A549 (cell line): ENCODE results near the gene PGLYRP1. TPM values are rescaled to one million over a fixed set of nuclear protein-coding genes. Genes with fewer than 3 reads are reported as not detected.

Source experiments
- ATAC-seq, 2 experiments: fragments of 200-7000 bp in 1 of 2; fragments of >200 bp in 1 of 2; cut with Nextera tagmentation in 1 of 2; cut with Tn5 transposase in 1 of 2; 3 replicates each; pipeline versions ENCODE4 v1.8.0 to v1.9.1; 2018 to 2020; ENCODE audit warnings: mild to moderate bottlenecking in 1 of 2, moderate library complexity in 1 of 2
- CTCF ChIA-PET: fragments of 300-600 bp; sonication (Branson Sonifier 250); formaldehyde crosslinking; extraction: SDS; loops from one replicate; lab custom pipeline; 2021; ENCODE audit warnings: antibody characterized with exemption, inconsistent platforms; lab: Yijun Ruan, JAX
- POLR2A ChIA-PET: fragments of 350-600 bp; formaldehyde crosslinking; extraction: SDS; loops from one replicate; lab custom pipeline; 2021; ENCODE audit warnings: antibody characterized with exemption, inconsistent platforms; lab: Yijun Ruan, JAX
- DNase-seq, 2 experiments: peaks; one replicate each; pipeline versions ENCODE4 v3.0.0 to v3.0.0-alpha.2; 2011 to 2016; ENCODE audit warnings: low read depth in 1 of 2, low spot score in 1 of 2
- FAIRE-seq: peaks from 2 replicates; lab custom pipeline; 2011; peaks lifted over from hg19 to GRCh38; lab: Jason Lieb, UNC
- H3K27ac ChIP-seq, 2 experiments: fragments of >200 bp; sonication (Bioruptor Twin); formaldehyde crosslinking; 3 replicates each; pipeline ENCODE4 v1.5.1; 2016 to 2017
- H3K4me1 ChIP-seq: fragments of >200 bp; sonication (Bioruptor Twin); formaldehyde crosslinking; 3 replicates; pipeline ENCODE4 v1.6.1; 2016
- H3K4me2 ChIP-seq: fragments of >200 bp; sonication (Bioruptor Twin); formaldehyde crosslinking; 3 replicates; pipeline ENCODE4 v1.6.1; 2016
- H3K4me3 ChIP-seq: fragments of >200 bp; sonication (Bioruptor Twin); formaldehyde crosslinking; 3 replicates; pipeline ENCODE4 v1.5.1; 2016
- H3K9me3 ChIP-seq: fragments of >200 bp; sonication (Bioruptor Twin); formaldehyde crosslinking; 3 replicates; pipeline ENCODE4 v1.6.1; 2016
- BCL3 ChIP-seq: fragments of >200 bp; sonication (Bioruptor Twin); formaldehyde crosslinking; IDR thresholded peaks from 3 replicates; pipeline ENCODE4 v1.6.1; 2016
- BHLHE40 ChIP-seq: IDR thresholded peaks from 2 replicates; pipeline ENCODE4 v1.6.1; 2012; ENCODE audit warnings: low read depth, low read length, inconsistent platforms
- CBX2 ChIP-seq: fragments of 200-600 bp; sonication (generic); IDR thresholded peaks from 2 replicates; pipeline ENCODE4 v1.6.1; 2016; ENCODE audit warnings: low read depth, mild to moderate bottlenecking, borderline replicate concordance
- CHD4 ChIP-seq: fragments of 200-600 bp; sonication (generic); IDR thresholded peaks from 2 replicates; pipeline ENCODE4 v1.6.1; 2016; ENCODE audit warnings: antibody characterized with exemption, mild to moderate bottlenecking, borderline replicate concordance
- CTCF ChIP-seq: fragments of >200 bp; sonication (Bioruptor Twin); formaldehyde crosslinking; IDR thresholded peaks from 3 replicates; pipeline ENCODE4 v1.5.1; 2016
- E2F6 ChIP-seq: IDR thresholded peaks from 2 replicates; pipeline ENCODE4 v1.6.1; 2012; ENCODE audit warnings: low read depth, borderline replicate concordance
- EHMT2 ChIP-seq: fragments of 200-600 bp; sonication (generic); IDR thresholded peaks from 2 replicates; pipeline ENCODE4 v1.6.1; 2016; ENCODE audit warnings: antibody characterized with exemption, low read depth, mild to moderate bottlenecking, moderate library complexity
- EP300 ChIP-seq, 2 experiments: fragments of >200 bp; sonication (Bioruptor Twin); formaldehyde crosslinking; IDR thresholded peaks; 2 replicates in 1 of 2; 3 replicates in 1 of 2; pipeline ENCODE4 v1.6.1; 2016 to 2017
- FOSL2 ChIP-seq, 2 experiments: fragments of 450-650 bp in 1 of 2; fragments of >200 bp in 1 of 2; sonication (Bioruptor Twin) in 1 of 2; formaldehyde crosslinking; IDR thresholded peaks; 2 replicates each; pipeline versions ENCODE4 v1.5.0 to v1.6.1; 2016 to 2020; ENCODE audit warnings: mild to moderate bottlenecking in 1 of 2, moderate library complexity in 1 of 2
- GATA3 ChIP-seq: IDR thresholded peaks from 2 replicates; pipeline ENCODE4 v1.6.1; 2012; ENCODE audit warnings: borderline replicate concordance
- HDAC2 ChIP-seq: fragments of 200-600 bp; sonication (generic); IDR thresholded peaks from 2 replicates; pipeline ENCODE4 v1.6.1; 2016
- HEYL ChIP-seq: fragments of 250-450 bp; sonication (Bioruptor Pico); IDR thresholded peaks from 2 replicates; pipeline ENCODE4 v1.8.0; 2021; ENCODE audit warnings: mild to moderate bottlenecking, moderate library complexity
- HOXA7 ChIP-seq: fragments of 250-450 bp; sonication (Bioruptor Pico); IDR thresholded peaks from 2 replicates; pipeline ENCODE4 v1.5.0; 2020; ENCODE audit warnings: mild to moderate bottlenecking, moderate library complexity
- HOXB5 ChIP-seq: fragments of 250-450 bp; sonication (Bioruptor Pico); IDR thresholded peaks from 2 replicates; pipeline ENCODE4 v1.5.0; 2020; ENCODE audit warnings: mild to moderate bottlenecking, moderate library complexity
- JUNB ChIP-seq: fragments of >200 bp; sonication (Bioruptor Twin); formaldehyde crosslinking; IDR thresholded peaks from 2 replicates; pipeline ENCODE4 v1.6.1; 2016
- KDM1A ChIP-seq: fragments of 200-600 bp; sonication (generic); IDR thresholded peaks from 2 replicates; pipeline ENCODE4 v1.6.1; 2016; ENCODE audit warnings: low read depth, mild to moderate bottlenecking
- MAX ChIP-seq: IDR thresholded peaks from 2 replicates; pipeline ENCODE4 v1.6.1; 2012
- MAZ ChIP-seq: fragments of 150-350 bp; IDR thresholded peaks from 2 replicates; pipeline ENCODE4 v1.6.1; 2014; ENCODE audit warnings: antibody characterized with exemption, low read depth, low read length, borderline replicate concordance
- RCOR1 ChIP-seq: fragments of 150-350 bp; IDR thresholded peaks from 2 replicates; pipeline ENCODE4 v1.6.1; 2014; ENCODE audit warnings: antibody characterized with exemption, low read length, low read depth
- SMC3 ChIP-seq: fragments of >200 bp; sonication (Bioruptor Twin); formaldehyde crosslinking; IDR thresholded peaks from 3 replicates; pipeline ENCODE4 v1.6.1; 2018; ENCODE audit warnings: inconsistent platforms
- SREBF2 ChIP-seq: fragments of 450-650 bp; IDR thresholded peaks from 2 replicates; pipeline ENCODE4 v1.6.1; 2014; ENCODE audit warnings: mild to moderate bottlenecking, moderate library complexity
- TP53 ChIP-seq: fragments of 250-450 bp; sonication (Bioruptor Pico); IDR thresholded peaks from 2 replicates; pipeline ENCODE4 v1.5.0; 2021; ENCODE audit warnings: mild to moderate bottlenecking, moderate library complexity
- ZNF302 ChIP-seq: fragments of 250-450 bp; sonication (Bioruptor Pico); IDR thresholded peaks from 2 replicates; pipeline ENCODE4 v1.9.0; 2021; ENCODE audit warnings: inconsistent platforms, mild to moderate bottlenecking, moderate library complexity
- WGBS: methylation state at CpG from one replicate; pipeline ENCODE4 v1.1.6; 2017; ENCODE audit errors: missing lambda C conversion rate; 5-methylcytosine and 5-hydroxymethylcytosine counted together
- polyA plus RNA-seq, 4 experiments: library from polyadenylated mRNA; depleted of rRNA in 3 of 4; stranded (reverse); fragments of >200 nt; fragmentation: RNase III in 1 of 4; extraction: RNeasy Plus Mini Kit Qiagen cat#74134 plus additional on column Dnase treatment in 1 of 4; gene quantifications; 2 replicates in 3 of 4; 3 replicates in 1 of 4; pipeline ENCODE4 v1.2.3, GENCODE V29; 2011 to 2017

Gene PGLYRP1
- polyA plus RNA-seq, 2 of the 4 experiments (the other 2 are of a cell fraction): not detected

- TF ChIP-seq JUNB: no peak
- no peak for TF ChIP-seq E2F6
- TF ChIP-seq, all 56 proteins: peak for 0
- Histone ChIP-seq H3K27ac (peak overlapping the region in 1 of 2 experiments; percentile 18; a peak in 1 of 6 replicates), H3K4me1 (peaks cover 2% of the 10 kb centered on the region), H3K4me3 (no peak overlapping the region), H3K9me3 (no peaks in the 10 kb centered on the region; the same call in 2 of the 3 replicates), H3K4me2 (no peak overlapping the region)
- ChIA-PET CTCF (interaction anchor here (1.1 to 23.2 kb wide), 6 partner anchors 8 to 230 kb away, joined by 4 to 1009 read pairs (median 37); partner anchors contain the start of gene IGFL4), POLR2A (no interaction called here)
- no peak for FAIRE-seq
- WGBS: 80% methylated on average over 6 of the region's 6 CpGs
- no peak for DNase-seq
- ATAC-seq: peak in 1 of 2 experiments; percentile 17; a peak in 2 of 6 replicates
Observed at GRCh38 chr19:46035546-46035945, 12.7 kb upstream of the PGLYRP1 start.

DNA sequence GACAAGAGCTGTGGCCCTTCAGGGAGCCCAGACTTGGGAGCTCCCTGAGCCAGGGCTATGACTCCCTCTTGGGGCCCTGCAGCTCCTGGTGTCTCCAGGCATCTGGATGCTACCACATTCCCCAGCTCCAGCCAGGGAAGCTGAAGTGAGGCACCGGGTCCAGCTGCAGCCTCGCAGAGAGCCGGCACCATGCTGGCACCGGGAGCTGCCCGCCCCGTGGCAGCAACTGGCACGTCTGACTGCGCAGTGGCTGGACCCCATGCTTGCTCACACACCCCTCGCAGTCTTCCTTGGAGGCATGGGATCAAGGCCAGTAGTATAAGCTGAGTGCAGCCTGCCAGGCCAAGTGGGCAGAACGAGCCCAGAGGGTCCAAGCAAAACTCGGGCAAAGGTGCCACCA lies 10.5 kb upstream of the PGLYRP1 start:
- FAIRE-seq (no peak), ATAC-seq (no peak), DNase-seq (no peak)
- no peak overlapping the region for H3K4me3 ChIP-seq
- ChIA-PET CTCF (interaction anchor here (0.8 to 23.2 kb wide), 14 partner anchors 8 to 510 kb away, joined by 3 to 1009 read pairs (median 7); partner anchors contain the start of gene IGFL4), POLR2A (interaction anchor here (0.9 to 1.6 kb wide), 3 partner anchors 35 to 44 kb away, joined by 3 to 4 read pairs (median 3); no protein-coding TSS in a partner anchor)
- H3K4me2 ChIP-seq: no peak overlapping the region
- H3K27ac ChIP-seq: peak overlapping the region in 1 of 2 experiments; percentile 23; a peak in 2 of 6 replicates
- 72% methylated on average over 2 of the region's 11 CpGs for WGBS
- no peaks in the 10 kb centered on the region for H3K9me3 ChIP-seq
- no peaks in the 10 kb centered on the region for H3K4me1 ChIP-seq
- TF ChIP-seq ZNF302 (CRISPR knock-in tag): no peak
- no peak for TF ChIP-seq RCOR1
- TF ChIP-seq EP300 (IDR thresholded peaks at IDR 0.05): no peak
- TF ChIP-seq SREBF2: no peak
- TF ChIP-seq HEYL (CRISPR knock-in tag): no peak
- no peak for TF ChIP-seq CTCF
- TF ChIP-seq, all 56 proteins: peak for 0

GRCh38 chr19:46032597-46033025 lies 9.8 kb upstream of the PGLYRP1 start:
- FAIRE-seq (no peak), DNase-seq (no peak), ATAC-seq (no peak)
- H3K4me1 ChIP-seq: no peaks in the 10 kb centered on the region
- H3K4me2 ChIP-seq: no peak overlapping the region
- ChIA-PET POLR2A (interaction anchor here (0.9 to 1.6 kb wide), 3 partner anchors 36 to 45 kb away, joined by 3 to 4 read pairs (median 3); no protein-coding TSS in a partner anchor), CTCF (interaction anchor here (0.9 to 23.2 kb wide), 13 partner anchors 9 to 510 kb away, joined by 3 to 1009 read pairs (median 7); partner anchors contain the start of gene IGFL4)
- WGBS: 60% methylated on average over 3 of the region's 3 CpGs
- H3K9me3 ChIP-seq: no peaks in the 10 kb centered on the region
- TF ChIP-seq MAX: no peak
- no peak for TF ChIP-seq HOXB5 (CRISPR knock-in tag)
- TF ChIP-seq HOXA7 (CRISPR knock-in tag): no peak
- no peak for TF ChIP-seq BHLHE40
- no peak for TF ChIP-seq EHMT2
- peak overlapping the region in 1 of 2 experiments; percentile 29; a peak in 3 of 6 replicates for H3K27ac ChIP-seq
- no peak overlapping the region for H3K4me3 ChIP-seq

DNA sequence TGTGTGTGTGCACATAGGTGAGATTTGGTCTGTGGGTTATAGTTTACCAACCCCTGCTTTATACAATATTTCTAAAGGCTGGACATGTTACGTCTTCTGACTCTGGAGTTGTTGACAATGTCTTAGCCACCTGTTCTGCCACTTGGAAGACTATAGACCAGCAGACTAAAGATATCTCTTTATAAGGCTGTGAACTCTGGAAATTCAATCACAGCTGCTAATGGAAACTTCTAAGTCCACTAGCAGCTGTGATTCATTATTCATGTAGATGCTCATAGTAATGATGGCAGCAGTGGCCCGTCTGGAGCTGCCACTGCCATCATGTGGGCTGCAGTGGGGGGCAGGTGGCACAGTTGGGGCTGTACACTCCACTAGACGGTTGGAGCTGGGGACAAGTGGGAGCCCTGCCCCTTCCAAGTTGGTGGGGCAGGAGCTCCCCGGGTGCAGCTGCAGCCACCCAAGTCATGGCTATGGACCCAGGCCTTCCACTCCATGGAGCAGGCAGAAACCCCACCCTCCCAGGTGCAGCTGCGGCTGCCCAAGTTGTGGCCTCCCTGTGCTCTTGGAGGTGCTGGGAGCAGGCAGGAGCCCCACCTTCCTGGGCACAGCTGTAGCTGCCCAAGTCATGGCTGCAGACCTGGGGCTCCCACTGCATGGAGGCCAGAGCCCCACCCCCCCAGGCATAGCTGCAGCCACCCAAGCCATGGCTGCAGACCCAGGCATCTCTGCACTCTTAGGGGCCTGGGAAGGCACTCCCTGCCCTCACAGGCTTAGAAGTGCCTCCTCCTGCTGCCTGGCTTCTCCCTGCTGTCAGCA lies 9.1 kb upstream of the PGLYRP1 start:
- Histone ChIP-seq H3K4me3 (no peak overlapping the region), H3K4me1 (no peaks in the 10 kb centered on the region; the same call in 2 of the 3 replicates), H3K9me3 (no peaks in the 10 kb centered on the region), H3K4me2 (no peak overlapping the region), H3K27ac (peak overlapping the region in 1 of 2 experiments; percentile 39; a peak in 3 of 6 replicates)
- DNase-seq (no peak), FAIRE-seq (no peak), ATAC-seq (no peak)
- ChIA-PET POLR2A (interaction anchor here (1.6 kb wide), 1 partner anchor 45 kb away, joined by 4 read pairs; no protein-coding TSS in a partner anchor), CTCF (interaction anchor here (0.9 to 23.2 kb wide), 11 partner anchors 12 to 511 kb away, joined by 3 to 1009 read pairs (median 7); partner anchors contain the start of gene IGFL4)
- WGBS: 70% methylated on average over 5 of the region's 5 CpGs
- TF ChIP-seq SMC3 (no peak), FOSL2 (IDR thresholded peaks at IDR 0.05) (no peak), FOSL2 (CRISPR knock-in tag; IDR thresholded peaks at IDR 0.05) (no peak), MAX (no peak), CBX2 (no peak), KDM1A (no peak), HDAC2 (no peak), GATA3 (no peak), CHD4 (no peak), TP53 (CRISPR knock-in tag) (no peak), MAZ (no peak), BCL3 (no peak)
